GM12878 (cell line): Measurements from ENCODE around the gene TAOK2. TPM values are rescaled to one million over a fixed set of nuclear protein-coding genes. Genes with fewer than 3 reads are reported as not detected.

Experiments used
- ATAC-seq: fragments of 200-7000 bp; cut with Tn5 transposase; 3 replicates; pipeline ENCODE4 v1.9.1; 2020; ENCODE audit warnings: mild to moderate bottlenecking, moderate library complexity
- BruUV-seq: library from RNA; stranded (reverse); fragments of 400-500 nt; replicated peaks from 2 replicates; lab custom pipeline; 2021; lab: Mats Ljungman, UMichigan
- CTCF ChIA-PET: fragments of 300-600 bp; sonication (Branson Sonifier 250); formaldehyde crosslinking; extraction: SDS; loops from one replicate; lab custom pipeline; 2021; ENCODE audit warnings: inconsistent platforms; lab: Yijun Ruan, JAX
- POLR2A ChIA-PET: fragments of 350-600 bp; formaldehyde crosslinking; extraction: SDS; loops from one replicate; lab custom pipeline; 2021; ENCODE audit warnings: inconsistent platforms; lab: Charles Lee
- RAD21 ChIA-PET: fragments of 300-600 bp; sonication (Branson Sonifier 250); formaldehyde crosslinking; loops from one replicate; lab custom pipeline; 2023; ENCODE audit warnings: antibody characterized with exemption; ENCODE audit not compliant: unreplicated experiment; lab: Charles Lee
- SMC1A ChIA-PET: fragments of 300-600 bp; sonication (Branson Sonifier 250); formaldehyde crosslinking; loops from one replicate; lab custom pipeline; 2023; ENCODE audit not compliant: unreplicated experiment, uncharacterized antibody; lab: Charles Lee
- DNase-seq: peaks from one replicate; pipeline ENCODE4 v3.0.0-alpha.2; 2011; ENCODE audit warnings: low read depth, low spot score
- FAIRE-seq: peaks from 3 replicates; lab custom pipeline; 2011; peaks lifted over from hg19 to GRCh38; lab: Jason Lieb, UNC
- H2AFZ ChIP-seq: 2 replicates; pipeline ENCODE4 v1.6.0; 2011; ENCODE audit warnings: low read depth, low read length, control low read depth; ENCODE audit not compliant: control insufficient read depth
- H3K27ac ChIP-seq: 2 replicates; pipeline ENCODE4 v1.5.1; 2011; ENCODE audit warnings: control low read depth; ENCODE audit not compliant: control insufficient read depth, insufficient read depth
- H3K27me3 ChIP-seq, 2 experiments: replicated peaks in 1 of 2; 2 replicates each; pipeline versions ENCODE4 v1.6.0 to v1.6.1; 2011; ENCODE audit warnings: low read length in 1 of 2; ENCODE audit not compliant: control insufficient read depth in 2 of 2, insufficient read depth in 2 of 2
- H3K36me3 ChIP-seq, 2 experiments: 2 replicates each; pipeline ENCODE4 v1.5.1; 2011; ENCODE audit warnings: low read length in 1 of 2; ENCODE audit not compliant: control insufficient read depth in 2 of 2, insufficient read depth in 2 of 2
- H3K4me1 ChIP-seq: 2 replicates; pipeline ENCODE4 v1.6.1; 2011; ENCODE audit warnings: mild to moderate bottlenecking, low read length, moderate library complexity, mixed read lengths; ENCODE audit not compliant: control insufficient read depth, insufficient read depth
- H3K4me2 ChIP-seq: 2 replicates; pipeline ENCODE4 v1.6.0; 2011; ENCODE audit warnings: control low read depth; ENCODE audit not compliant: control insufficient read depth, insufficient read depth
- H3K4me3 ChIP-seq: fragments of 200-600 bp; sonication (generic); 2 replicates; pipeline ENCODE4 v1.5.1; 2016
- H3K79me2 ChIP-seq: 2 replicates; pipeline ENCODE4 v1.6.0; 2011; ENCODE audit warnings: low read length; ENCODE audit not compliant: control insufficient read depth, insufficient read depth
- H3K9ac ChIP-seq: 2 replicates; pipeline ENCODE4 v1.8.0; 2011; ENCODE audit warnings: low read length, control low read depth, mixed read lengths; ENCODE audit not compliant: control insufficient read depth, insufficient read depth
- H3K9me3 ChIP-seq: replicated peaks from 3 replicates; pipeline ENCODE4 v1.5.1; 2011; ENCODE audit warnings: mild to moderate bottlenecking, low read length; ENCODE audit not compliant: control insufficient read depth, insufficient read depth
- H4K20me1 ChIP-seq: 2 replicates; pipeline ENCODE4 v1.6.0; 2011; ENCODE audit not compliant: control insufficient read depth, insufficient read depth
- BCLAF1 ChIP-seq: fragments of 450-650 bp; IDR thresholded peaks from 2 replicates; pipeline ENCODE4 v1.6.1; 2017; ENCODE audit warnings: antibody characterized with exemption, mild to moderate bottlenecking, moderate library complexity
- NFIC ChIP-seq: IDR thresholded peaks from 2 replicates; pipeline ENCODE4 v1.6.1; 2012; ENCODE audit warnings: low read depth, mild to moderate bottlenecking, inconsistent platforms, low read length, moderate library complexity
- WGBS: methylation state at CpG from one replicate; pipeline ENCODE4 v1.1.6; 2016; ENCODE audit warnings: low lambda C conversion rate; ENCODE audit not compliant: insufficient replicate concordance, insufficient coverage; ENCODE audit errors: missing lambda C conversion rate; 5-methylcytosine and 5-hydroxymethylcytosine counted together
- in situ Hi-C: fragments of 300-500 bp; cut with MboI; formaldehyde crosslinking; loops from 9 replicates; pipeline ENCODE4 v1.14.3; 2018; ENCODE audit warnings: mixed read lengths
- intact Hi-C: fragments of 100-400 bp; cut with micrococcal nuclease; formaldehyde crosslinking; loops from one replicate; pipeline ENCODE4 v1.14.2; 2022; ENCODE audit not compliant: unreplicated experiment
- polyA plus RNA-seq, 11 experiments: library from polyadenylated mRNA; depleted of rRNA in 4 of 11; unstranded in 6 of 11; stranded (reverse) in 5 of 11; fragments of >200 nt; fragmentation: Nextera tagmentation in 4 of 11; fragmentation: Illumina TruSeq in 1 of 11; extraction: Ambion mirVana in 4 of 11; extraction: Trizol in 1 of 11; gene quantifications; 1 replicate in 1 of 11; 2 replicates in 10 of 11; pipeline versions ENCODE4 v1.2.1 to v1.2.3, GENCODE V29; 2011 to 2016; ENCODE audit warnings: inconsistent platforms in 2 of 11, missing spikeins in 2 of 11, low read depth in 1 of 11
- total RNA-seq, 4 experiments: library from RNA; depleted of rRNA in 3 of 4; stranded (reverse); fragments of >200 nt in 3 of 4; fragmentation: Illumina TruSeq in 1 of 4; extraction: Trizol in 1 of 4; gene quantifications; 2 replicates each; pipeline versions ENCODE4 v1.2.1 to v1.2.3, GENCODE V29; 2013 to 2021

TAOK2 gene
- total and polyA plus RNA-seq, 10 of the 15 experiments (the other 5 are each of a cell fraction or from before 2014, with no cell fraction given), result 0.14 to 40.2 (median 11.6) TPM

- TF ChIP-seq BCLAF1, result no peak
- TF ChIP-seq NFIC, result no peak
- peak overlapping the region; percentile 91 for H3K27ac ChIP-seq
- H3K36me3 ChIP-seq, result peaks cover 0 to 9% of the 10 kb centered on the region in 2 experiments; a peak in 3 of 4 replicates
- no peaks in the 10 kb centered on the region for H4K20me1 ChIP-seq
- peak overlapping the region; percentile 94 for H3K4me2 ChIP-seq
- peaks cover 11% of the 10 kb centered on the region for H3K4me1 ChIP-seq
- H3K9ac ChIP-seq, result peak overlapping the region; percentile 95
- no peaks in the 10 kb centered on the region for H3K27me3 ChIP-seq
- BruUV-seq, result no TSS peak
- ChIA-PET POLR2A (interaction anchor here (0.6 to 2.7 kb wide), 10 partner anchors 8 to 838 kb away, joined by 3 to 15 read pairs (median 5); partner anchors contain the start of genes HIRIP3, INO80E, TAOK2 and TMEM219), CTCF (interaction anchor here (1.5 kb wide), 2 partner anchors 47 to 107 kb away, joined by 3 to 11 read pairs; no protein-coding TSS in a partner anchor), RAD21 (interaction anchor here (0.5 to 1.8 kb wide), 4 partner anchors 48 to 688 kb away, joined by 3 to 9 read pairs (median 4); partner anchors contain the start of gene TAOK2), SMC1A (interaction anchor here (1.1 to 1.7 kb wide), 2 partner anchors 8 to 249 kb away, joined by 3 to 5 read pairs; no protein-coding TSS in a partner anchor)
- intact Hi-C loops (loop anchor here (5.0 to 10.0 kb wide), 2 partner anchors 37 to 60 kb away; partner anchors contain the start of genes CDIPT and TMEM219), in situ Hi-C loops (no loop called here)
- H3K9me3 ChIP-seq, result no peaks in the 10 kb centered on the region
- DNase-seq, result no peak
- WGBS, result 4% methylated on average over 7 of the region's 9 CpGs
- FAIRE-seq, result peak; percentile 88
- H3K79me2 ChIP-seq, result peaks cover 13% of the 10 kb centered on the region
- peak overlapping the region; percentile 97 for H3K4me3 ChIP-seq
- peak overlapping the region; percentile 99 for H2AFZ ChIP-seq
- no peak; the same call in 2 of the 3 replicates for ATAC-seq
Observed at GRCh38 chr16:29925105-29925756, 48.4 kb upstream of the TAOK2 start.
